NOMO-1 treated with dmso at 0.1 percent for 144 hours (cell line): Measurements from ENCODE around the gene USP15.

Source experiments
- DNase-seq: peaks from one replicate; lab custom pipeline; 2025; ENCODE audit not compliant: unreplicated experiment; lab: John Stamatoyannopoulos, UW

USP15 gene

DNA sequence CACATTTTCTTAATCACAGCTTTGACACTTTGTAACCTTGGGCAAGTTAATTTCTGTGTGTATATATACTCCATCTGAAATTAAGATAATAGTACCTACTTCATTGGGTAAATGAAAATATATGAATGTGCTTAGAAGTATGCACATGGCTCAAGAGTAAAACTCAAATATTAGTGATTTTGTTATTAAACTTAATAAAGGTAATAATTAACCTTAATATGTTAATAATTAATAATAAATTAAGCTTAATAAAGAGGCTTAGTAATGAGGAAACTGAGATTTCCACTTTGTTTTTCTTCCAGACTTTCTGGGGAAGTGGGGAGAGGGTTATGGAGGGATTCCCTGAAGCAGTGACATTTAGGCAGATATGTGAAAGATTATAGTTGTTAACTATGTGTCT is 19.8 kb downstream of the USP15 start:
- DNase-seq, result no peak

DNA sequence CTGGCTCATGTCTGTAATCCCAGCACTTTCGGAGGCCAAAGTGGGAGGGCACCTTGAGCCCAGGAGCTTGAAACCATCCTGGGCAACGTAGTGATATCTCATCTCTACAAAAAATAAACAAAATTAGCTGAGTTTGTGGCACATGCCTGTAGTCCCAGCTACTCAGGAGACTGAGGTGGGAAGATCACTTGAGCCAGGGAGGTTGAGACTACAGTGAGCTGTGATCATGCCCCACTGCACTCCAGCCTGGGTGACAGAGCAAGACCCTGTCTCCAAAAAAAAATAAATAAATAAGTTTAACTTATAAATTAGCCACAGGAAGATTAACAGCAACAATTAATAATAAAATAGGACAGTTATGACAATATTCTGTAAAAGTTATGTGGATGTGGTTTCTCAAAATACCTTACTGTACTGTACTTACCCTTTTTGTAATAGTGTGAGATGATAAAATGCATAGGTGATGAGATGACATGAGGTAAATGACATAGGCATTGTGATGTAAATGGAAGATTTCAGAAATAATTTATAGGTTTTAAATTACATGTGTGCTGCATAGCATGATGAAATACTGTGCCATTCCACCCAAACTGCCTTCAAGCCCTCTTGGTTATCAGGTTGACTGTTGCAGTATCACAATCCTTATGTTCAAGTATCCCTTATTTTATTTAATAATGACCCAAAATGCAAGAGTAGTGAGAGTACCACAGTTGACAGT is 22.0 kb downstream of the USP15 start:
- no peak for DNase-seq

DNA sequence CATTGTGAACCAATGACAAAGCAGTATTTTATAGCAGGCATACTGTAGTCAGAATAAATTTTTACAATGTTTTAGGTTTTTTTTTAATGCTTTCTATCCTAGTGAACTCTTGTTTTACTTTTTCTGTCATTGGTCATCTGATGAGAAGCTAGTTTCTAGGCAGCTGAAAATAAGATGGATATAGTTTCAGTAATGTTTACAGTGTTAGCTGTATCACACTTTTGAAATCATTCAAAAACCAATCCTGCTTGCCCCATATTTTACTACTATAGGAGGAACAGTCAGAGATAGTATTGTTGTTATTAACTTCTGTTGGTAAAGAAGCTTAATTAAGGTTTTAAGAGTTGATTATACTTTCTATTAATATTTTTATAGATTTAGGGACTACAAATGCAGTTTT is 24.5 kb downstream of the USP15 start:
- no peak for DNase-seq

DNA sequence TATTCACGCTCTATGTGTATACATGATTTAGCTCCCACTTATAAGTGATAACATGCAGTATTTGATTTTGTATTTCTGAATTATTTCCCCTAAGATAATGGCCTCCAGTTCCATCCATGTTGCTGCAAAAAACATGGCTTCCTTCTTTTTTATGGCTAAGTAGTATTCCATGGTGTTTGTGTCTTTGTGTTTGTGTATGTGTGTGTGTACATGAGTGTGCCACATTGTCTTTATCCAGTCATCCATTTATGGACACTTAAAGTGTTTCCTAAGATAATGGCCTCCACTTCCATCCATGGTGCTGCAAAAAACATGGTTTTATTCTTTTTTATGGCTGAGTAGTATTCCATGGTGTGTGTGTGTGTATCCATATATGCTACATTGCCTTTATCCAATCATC is 25.1 kb downstream of the USP15 start:
- DNase-seq, result no peak

DNA sequence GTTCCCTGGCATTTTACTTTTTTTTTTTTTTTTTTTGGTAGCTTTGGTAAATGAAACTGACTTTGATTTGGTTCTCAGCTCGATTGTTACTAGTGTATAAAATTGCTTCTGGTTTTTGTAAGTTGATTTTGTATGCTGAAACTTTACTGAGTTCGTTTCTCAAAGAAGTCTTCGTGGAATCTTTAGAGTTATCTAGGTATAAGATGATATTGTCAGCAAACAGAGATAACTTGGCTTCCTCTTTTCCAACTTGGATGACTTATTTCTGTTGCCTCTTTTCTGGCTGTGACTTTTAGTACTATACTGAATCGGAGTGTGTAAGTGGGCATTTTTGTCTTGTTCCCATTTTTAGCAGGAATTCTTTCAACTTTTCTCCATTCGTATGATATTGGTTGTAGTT is 28.1 kb downstream of the USP15 start:
- no peak for DNase-seq

GRCh38 chr12:62290846-62291245 is 30.6 kb downstream of the USP15 start:
- no peak for DNase-seq

- DNase-seq, result no peak
These were observed 31.9 kb downstream of the USP15 start for GRCh38 chr12:62291864-62292760.

GRCh38 chr12:62292761-62293344 is 32.6 kb downstream of the USP15 start:
- DNase-seq, result no peak

DNA sequence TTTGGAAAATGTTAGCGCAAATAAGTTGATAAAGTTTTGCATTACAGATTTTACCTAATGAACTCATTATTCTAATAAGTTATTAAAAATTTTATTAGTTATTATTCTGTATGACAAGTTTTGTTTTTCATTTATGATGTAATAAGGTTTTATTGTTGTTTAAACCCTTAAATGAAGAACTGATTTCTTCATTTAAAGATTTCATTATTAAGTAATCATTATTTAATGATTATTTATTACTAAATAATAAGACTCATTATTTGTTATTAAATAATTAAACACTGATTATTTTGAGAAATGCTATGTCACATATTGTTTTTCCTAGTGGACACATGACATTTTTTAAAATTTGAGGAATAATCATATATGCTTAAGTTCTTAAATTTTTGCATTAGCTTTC is 34.2 kb downstream of the USP15 start:
- no peak for DNase-seq

GRCh38 chr12:62296001-62296400 is 35.8 kb downstream of the USP15 start:
- no peak for DNase-seq

DNA sequence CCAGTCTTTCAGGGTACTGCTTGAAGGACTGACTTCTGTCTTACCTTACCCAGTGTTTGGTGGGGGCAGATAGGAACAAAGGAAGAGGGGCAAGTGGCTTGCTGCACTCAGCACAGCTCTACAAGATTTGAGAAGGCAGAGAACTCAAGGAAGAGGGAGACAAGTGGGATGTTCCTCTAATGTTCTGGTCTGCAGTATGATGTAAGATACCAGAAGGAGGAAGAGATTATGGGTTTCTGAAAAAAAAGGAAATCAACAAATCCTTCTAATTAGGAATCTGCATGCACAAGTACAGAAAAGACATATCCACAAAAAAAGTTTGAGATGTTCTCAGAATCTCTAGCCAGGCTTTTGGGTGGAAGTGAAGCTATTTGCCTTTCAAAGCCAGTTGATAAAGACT is 37.1 kb downstream of the USP15 start:
- no peak for DNase-seq

DNA sequence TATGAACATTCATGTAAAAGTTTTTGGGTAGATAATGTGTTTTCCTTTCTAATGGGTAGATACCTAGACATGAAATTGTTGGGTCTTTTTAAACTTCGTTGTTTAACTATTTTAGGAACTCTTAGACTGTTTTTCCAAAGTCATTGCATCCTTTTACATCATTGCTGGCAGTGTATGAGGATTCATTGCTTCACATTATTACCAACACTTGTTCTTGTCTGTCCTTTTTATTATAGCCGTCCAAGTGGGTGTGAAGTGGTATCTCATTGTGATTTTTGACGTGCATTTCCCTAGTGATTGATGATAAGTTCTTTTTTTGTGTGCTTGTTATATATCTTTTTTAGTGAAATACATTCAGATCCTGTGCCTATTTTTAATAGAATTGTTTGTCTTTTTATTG is 39.4 kb downstream of the USP15 start:
- no peak for DNase-seq

DNA sequence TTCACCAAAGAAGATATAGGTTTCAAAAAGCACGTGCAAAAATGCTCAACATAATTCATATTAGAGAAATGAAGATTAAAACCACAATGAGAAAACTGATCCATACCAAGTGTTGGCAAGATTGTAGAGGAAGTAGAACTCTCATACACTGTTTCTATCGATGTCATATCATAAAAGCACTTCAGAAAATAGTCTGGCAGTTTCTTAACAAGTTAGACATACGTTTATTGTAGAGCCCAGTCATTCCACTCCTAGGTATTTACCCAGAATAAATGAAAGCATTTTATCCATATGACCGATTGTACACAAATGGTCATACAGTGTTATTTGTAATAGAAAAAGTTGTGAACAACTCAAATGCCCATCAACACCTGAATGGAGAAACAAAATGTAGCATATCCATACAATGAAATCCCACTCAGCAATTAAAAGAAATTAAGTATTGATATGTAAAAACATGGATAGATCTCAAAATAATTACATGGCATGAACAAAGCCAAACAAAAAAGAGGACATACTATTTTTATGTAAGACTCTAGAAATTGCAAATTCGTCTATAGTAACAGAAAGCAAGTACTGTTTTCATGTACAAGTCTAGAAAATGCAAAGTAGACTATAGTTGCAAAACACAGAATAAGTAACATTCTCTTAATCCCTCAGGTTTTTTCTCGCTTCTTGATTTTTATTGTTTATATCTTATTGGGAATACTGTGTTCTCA is 41.0 kb downstream of the USP15 start:
- no peak for DNase-seq

DNA sequence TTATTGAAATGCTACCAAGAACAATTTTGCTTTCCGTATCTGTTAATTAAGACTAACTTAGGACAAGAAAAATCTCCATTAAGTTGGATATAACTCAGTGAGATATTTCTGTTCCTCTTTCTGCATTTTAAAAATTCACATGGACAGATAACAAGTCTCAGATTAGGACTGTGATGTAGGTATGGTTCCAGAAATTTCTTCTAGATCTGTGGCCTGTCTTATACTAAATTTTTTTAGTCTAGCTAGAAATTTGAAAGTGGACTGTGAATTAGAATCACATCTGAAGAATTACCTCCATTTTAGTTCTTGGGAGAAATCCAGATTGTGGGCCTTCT is 41.6 kb downstream of the USP15 start:
- DNase-seq, result no peak

GRCh38 chr12:62304560-62304959 is 44.4 kb downstream of the USP15 start:
- DNase-seq, result no peak

DNA sequence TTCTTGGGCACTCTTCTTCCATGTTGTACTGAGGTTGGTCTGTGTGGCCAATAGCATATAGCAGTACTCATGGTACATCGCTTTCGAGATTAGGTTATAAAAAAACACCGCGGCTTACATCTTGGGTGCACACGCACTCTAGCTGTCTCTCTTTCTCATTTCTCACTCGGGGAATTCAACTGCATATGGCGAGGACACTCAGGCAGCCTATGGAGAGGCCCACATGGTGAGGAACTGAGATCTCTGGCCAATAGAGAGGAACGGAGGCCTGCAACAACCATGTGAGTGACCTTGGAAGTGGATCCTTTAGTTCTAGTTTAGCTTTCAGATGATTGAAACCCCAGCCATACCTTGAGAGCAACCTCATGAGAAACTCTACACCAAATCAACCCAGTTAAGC is 45.6 kb downstream of the USP15 start:
- no peak for DNase-seq

GRCh38 chr12:62306569-62307530 is 46.6 kb downstream of the USP15 start:
- DNase-seq, result no peak

- DNase-seq, result no peak
These were observed 48.0 kb downstream of the USP15 start for GRCh38 chr12:62308201-62308600.

DNA sequence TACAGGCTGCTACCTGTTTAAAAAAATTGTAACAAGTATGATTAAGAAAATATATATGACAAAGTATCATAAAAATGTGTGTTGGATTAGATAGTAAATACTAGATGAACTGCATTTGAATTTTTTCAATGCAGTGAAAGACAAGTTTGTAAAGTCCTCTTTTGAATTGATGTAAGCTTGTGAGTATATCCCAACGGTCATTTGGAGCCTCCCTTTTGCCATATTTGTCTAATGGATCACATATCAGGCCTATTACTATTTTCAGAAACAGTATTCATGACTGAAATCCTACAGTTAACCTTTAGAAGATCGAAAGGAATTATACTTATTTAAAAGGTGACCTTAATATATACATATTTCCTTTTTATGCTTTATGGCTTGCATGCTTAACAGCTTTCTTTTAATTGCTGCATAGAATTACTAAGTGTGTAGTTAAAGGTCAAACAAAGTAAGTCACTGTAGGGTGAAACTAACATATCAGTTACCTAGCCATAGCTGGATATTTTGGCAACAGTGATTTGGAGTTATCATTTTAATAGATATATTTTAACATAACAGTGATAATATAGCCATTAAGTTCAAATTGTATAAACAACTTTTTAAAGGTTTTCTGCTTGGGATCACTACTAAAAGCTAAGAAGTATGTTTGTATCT is 53.6 kb downstream of the USP15 start:
- no peak for DNase-seq

DNA sequence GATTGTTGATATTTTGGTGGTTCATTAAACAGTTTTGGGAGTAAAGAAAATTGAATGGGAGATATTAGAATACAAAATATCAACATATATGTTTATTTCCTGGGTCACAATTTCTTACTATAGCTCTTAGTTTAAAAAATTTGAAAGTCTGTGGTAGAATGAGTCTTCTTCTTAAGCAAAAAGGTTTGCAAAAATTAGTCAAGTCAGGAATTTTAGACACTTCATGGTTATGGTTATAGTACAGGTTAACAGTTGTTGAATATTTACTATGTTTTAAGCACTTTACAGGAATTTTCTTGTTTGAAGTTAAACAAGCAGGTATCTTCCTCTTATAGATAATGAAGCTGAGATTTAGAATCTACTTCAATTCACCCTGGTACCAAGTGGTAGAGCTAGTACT is 56.8 kb downstream of the USP15 start:
- DNase-seq, result no peak
